ENCODE measurements around the gene CHRM1.

The CHRM1 gene

DNA sequence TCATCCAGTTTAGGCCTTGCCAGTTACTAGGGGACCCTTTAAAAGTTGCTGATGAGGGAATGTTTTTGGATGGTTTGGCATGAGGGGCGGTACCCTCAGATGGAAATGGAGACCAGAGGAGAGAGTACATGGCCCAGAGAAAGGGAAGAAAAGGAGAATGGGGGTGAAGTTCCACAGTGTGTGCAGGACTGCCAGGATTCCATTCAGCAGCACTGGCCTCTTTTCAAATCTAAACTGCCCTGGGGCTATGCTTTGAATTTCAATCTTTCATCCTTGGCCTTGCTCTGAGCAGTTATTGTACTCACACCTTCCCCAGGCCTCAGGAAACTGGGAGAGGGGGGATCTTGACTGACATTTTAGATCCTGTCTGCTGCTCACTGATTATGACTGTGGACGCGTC, 37.5 kb downstream of the CHRM1 start:
- TF ChIP-seq FOXM1 (IDR thresholded peaks at IDR 0.05; ENCODE audit: borderline replicate concordance, low read depth) (no peak), EGR1 (IDR thresholded peaks at IDR 0.05) (no peak), EP300 (IDR thresholded peaks at IDR 0.05; ENCODE audit: borderline replicate concordance) (no peak), TCF12 (IDR thresholded peaks at IDR 0.05; ENCODE audit: low read depth) (no peak)

- TF ChIP-seq CEBPB (IDR thresholded peaks at IDR 0.05) (no peak), NFIC (IDR thresholded peaks at IDR 0.05) (no peak), ZBTB7A (IDR thresholded peaks at IDR 0.05; ENCODE audit: low read depth) (no peak), TAF1 (IDR thresholded peaks at IDR 0.05; ENCODE audit: low read depth) (no peak), TEAD4 (IDR thresholded peaks at IDR 0.05) (no peak), TCF12 (IDR thresholded peaks at IDR 0.05; ENCODE audit: low read depth) (no peak), EP300 (IDR thresholded peaks at IDR 0.05; ENCODE audit: borderline replicate concordance) (no peak), FOXM1 (IDR thresholded peaks at IDR 0.05; ENCODE audit: borderline replicate concordance, low read depth) (no peak), RAD21 (IDR thresholded peaks at IDR 0.05; ENCODE audit: low read depth) (no peak), EGR1 (IDR thresholded peaks at IDR 0.05) (no peak), YY1 (IDR thresholded peaks at IDR 0.05; ENCODE audit: low read depth) (no peak)
- TF ChIP-seq, protein P1, sequence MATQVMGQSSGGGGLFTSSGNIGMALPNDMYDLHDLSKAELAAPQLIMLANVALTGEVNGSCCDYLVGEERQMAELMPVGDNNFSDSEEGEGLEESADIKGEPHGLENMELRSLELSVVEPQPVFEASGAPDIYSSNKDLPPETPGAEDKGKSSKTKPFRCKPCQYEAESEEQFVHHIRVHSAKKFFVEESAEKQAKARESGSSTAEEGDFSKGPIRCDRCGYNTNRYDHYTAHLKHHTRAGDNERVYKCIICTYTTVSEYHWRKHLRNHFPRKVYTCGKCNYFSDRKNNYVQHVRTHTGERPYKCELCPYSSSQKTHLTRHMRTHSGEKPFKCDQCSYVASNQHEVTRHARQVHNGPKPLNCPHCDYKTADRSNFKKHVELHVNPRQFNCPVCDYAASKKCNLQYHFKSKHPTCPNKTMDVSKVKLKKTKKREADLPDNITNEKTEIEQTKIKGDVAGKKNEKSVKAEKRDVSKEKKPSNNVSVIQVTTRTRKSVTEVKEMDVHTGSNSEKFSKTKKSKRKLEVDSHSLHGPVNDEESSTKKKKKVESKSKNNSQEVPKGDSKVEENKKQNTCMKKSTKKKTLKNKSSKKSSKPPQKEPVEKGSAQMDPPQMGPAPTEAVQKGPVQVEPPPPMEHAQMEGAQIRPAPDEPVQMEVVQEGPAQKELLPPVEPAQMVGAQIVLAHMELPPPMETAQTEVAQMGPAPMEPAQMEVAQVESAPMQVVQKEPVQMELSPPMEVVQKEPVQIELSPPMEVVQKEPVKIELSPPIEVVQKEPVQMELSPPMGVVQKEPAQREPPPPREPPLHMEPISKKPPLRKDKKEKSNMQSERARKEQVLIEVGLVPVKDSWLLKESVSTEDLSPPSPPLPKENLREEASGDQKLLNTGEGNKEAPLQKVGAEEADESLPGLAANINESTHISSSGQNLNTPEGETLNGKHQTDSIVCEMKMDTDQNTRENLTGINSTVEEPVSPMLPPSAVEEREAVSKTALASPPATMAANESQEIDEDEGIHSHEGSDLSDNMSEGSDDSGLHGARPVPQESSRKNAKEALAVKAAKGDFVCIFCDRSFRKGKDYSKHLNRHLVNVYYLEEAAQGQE (IDR thresholded peaks at IDR 0.05; ENCODE audit: low read depth) = no peak
- TF ChIP-seq, protein P2, sequence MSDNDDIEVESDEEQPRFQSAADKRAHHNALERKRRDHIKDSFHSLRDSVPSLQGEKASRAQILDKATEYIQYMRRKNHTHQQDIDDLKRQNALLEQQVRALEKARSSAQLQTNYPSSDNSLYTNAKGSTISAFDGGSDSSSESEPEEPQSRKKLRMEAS (IDR thresholded peaks at IDR 0.05) = no peak
These were observed 38.2 kb downstream of the CHRM1 start for GRCh38 chr11:62882788-62883501.

DNA sequence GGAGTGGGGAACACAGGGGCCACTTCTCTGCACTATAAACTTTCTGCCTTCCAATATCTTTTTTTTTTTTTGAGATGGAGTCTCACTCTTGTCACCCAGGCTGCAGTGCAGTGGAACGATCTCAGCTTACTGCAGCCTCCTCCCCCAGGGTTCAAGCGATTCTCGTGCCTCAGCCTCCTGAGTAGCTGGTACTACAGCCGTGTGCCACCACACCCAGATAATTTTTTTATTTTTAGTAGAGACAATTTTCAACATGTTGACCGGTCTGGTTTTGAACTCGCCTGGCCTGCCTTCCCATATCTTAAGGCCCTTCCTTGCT, 38.8 kb downstream of the CHRM1 start:
- TF ChIP-seq EP300 (IDR thresholded peaks at IDR 0.05; ENCODE audit: borderline replicate concordance) = no peak
- TF ChIP-seq TEAD4 (IDR thresholded peaks at IDR 0.05) = no peak
- TF ChIP-seq RAD21 (IDR thresholded peaks at IDR 0.05; ENCODE audit: low read depth) = no peak
- TF ChIP-seq TCF12 (IDR thresholded peaks at IDR 0.05; ENCODE audit: low read depth) = no peak
- no peak for TF ChIP-seq CREB1 (IDR thresholded peaks at IDR 0.05; ENCODE audit: low read depth)
- TF ChIP-seq, protein P1 (IDR thresholded peaks at IDR 0.05; ENCODE audit: low read depth) = no peak
- TF ChIP-seq CEBPB (IDR thresholded peaks at IDR 0.05) = no peak
- TF ChIP-seq YY1 (IDR thresholded peaks at IDR 0.05; ENCODE audit: low read depth) = no peak
- TF ChIP-seq ZBTB7A (IDR thresholded peaks at IDR 0.05; ENCODE audit: low read depth) = no peak

DNA sequence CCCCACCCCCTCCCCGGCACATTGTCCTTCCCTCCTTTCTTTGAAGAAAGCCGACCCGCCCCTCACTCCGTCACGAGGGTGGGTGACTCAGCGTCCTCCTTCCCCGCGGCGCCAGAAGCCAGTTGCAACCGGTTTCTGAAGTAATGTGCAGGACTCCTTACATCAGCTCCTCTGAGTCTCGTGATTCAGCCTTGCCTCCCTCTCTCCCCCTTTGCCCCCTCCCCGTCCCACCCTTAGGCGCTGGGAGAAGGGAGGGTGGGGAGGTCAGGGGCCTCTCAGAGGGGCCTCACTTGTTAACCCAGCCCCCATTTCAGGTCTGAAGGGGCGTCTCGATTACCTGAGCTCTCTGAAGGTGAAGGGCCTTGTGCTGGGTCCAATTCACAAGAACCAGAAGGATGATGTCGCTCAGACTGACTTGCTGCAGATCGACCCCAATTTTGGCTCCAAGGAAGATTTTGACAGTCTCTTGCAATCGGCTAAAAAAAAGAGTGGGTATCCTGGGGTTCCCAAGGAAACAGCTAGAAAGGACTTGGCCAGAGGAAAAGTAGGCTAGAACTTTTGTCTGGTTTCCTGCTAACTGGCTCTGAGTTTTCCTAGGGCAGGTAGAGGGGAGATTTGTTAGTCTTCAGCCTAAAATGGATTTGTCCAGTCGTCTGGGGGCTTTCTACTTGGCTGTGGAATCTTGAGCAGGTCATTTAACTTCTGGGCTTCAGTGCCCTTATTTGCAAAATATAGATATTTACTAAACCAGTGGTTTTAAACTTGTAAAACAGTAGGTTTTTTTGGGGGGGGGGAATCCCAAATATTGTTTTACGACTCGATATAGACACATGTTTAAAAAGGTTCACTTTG, 39.4 kb downstream of the CHRM1 start:
- TF ChIP-seq, protein P2 (IDR thresholded peaks at IDR 0.05) = peak; percentile 77
- TF ChIP-seq YY1 (IDR thresholded peaks at IDR 0.05; ENCODE audit: low read depth) (no peak), RAD21 (IDR thresholded peaks at IDR 0.05; ENCODE audit: low read depth) (no peak), TCF12 (IDR thresholded peaks at IDR 0.05; ENCODE audit: low read depth) (no peak; the same call in 1 of the 2 replicates), ZBTB7A (IDR thresholded peaks at IDR 0.05; ENCODE audit: low read depth) (0 out of 2 replicates have a peak, but pooled peaks have one; percentile 34), CEBPB (IDR thresholded peaks at IDR 0.05) (peak; percentile 86), NFIC (IDR thresholded peaks at IDR 0.05) (no peak), FOXM1 (IDR thresholded peaks at IDR 0.05; ENCODE audit: borderline replicate concordance, low read depth) (peak; percentile 68), CREB1 (IDR thresholded peaks at IDR 0.05; ENCODE audit: low read depth) (0 out of 2 replicates have a peak, but pooled peaks have one; percentile 26), TEAD4 (IDR thresholded peaks at IDR 0.05) (no peak), EP300 (IDR thresholded peaks at IDR 0.05; ENCODE audit: borderline replicate concordance) (peak; percentile 39; the same call in 1 of the 2 replicates)
- TF ChIP-seq, protein P3, sequence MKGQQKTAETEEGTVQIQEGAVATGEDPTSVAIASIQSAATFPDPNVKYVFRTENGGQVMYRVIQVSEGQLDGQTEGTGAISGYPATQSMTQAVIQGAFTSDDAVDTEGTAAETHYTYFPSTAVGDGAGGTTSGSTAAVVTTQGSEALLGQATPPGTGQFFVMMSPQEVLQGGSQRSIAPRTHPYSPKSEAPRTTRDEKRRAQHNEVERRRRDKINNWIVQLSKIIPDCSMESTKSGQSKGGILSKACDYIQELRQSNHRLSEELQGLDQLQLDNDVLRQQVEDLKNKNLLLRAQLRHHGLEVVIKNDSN (IDR thresholded peaks at IDR 0.05) = peak; percentile 84

DNA sequence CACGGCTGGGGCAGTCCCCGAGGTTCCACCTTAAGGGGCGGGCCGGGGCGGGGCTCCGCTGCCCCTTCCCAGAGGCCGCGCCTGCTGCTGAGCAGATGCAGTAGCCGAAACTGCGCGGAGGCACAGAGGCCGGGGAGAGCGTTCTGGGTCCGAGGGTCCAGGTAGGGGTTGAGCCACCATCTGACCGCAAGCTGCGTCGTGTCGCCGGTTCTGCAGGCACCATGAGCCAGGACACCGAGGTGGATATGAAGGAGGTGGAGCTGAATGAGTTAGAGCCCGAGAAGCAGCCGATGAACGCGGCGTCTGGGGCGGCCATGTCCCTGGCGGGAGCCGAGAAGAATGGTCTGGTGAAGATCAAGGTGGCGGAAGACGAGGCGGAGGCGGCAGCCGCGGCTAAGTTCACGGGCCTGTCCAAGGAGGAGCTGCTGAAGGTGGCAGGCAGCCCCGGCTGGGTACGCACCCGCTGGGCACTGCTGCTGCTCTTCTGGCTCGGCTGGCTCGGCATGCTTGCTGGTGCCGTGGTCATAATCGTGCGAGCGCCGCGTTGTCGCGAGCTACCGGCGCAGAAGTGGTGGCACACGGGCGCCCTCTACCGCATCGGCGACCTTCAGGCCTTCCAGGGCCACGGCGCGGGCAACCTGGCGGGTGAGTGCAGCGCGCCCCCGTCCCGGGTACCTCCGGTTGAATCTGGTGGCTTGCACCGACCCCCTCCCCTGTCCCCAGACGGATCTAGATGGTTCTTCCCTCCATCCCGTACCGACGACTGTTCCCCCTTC, 40.2 kb downstream of the CHRM1 start, which contains the start of gene SLC3A2:
Gene SLC3A2, plus strand, starts transcription at position 94 of the 776 bp plus-strand sequence. Its CDS starts 128 bp downstream, at position 222.
- no peak for TF ChIP-seq FOXM1 (IDR thresholded peaks at IDR 0.05; ENCODE audit: borderline replicate concordance, low read depth)
- peak; percentile 11; the same call in 1 of the 2 replicates for TF ChIP-seq CREB1 (IDR thresholded peaks at IDR 0.05; ENCODE audit: low read depth)
- TF ChIP-seq, protein P3 (IDR thresholded peaks at IDR 0.05) = no peak
- TF ChIP-seq CEBPB (IDR thresholded peaks at IDR 0.05) = no peak
- TF ChIP-seq TCF12 (IDR thresholded peaks at IDR 0.05; ENCODE audit: low read depth) = peak; percentile 30; the same call in 1 of the 2 replicates
- no peak; the same call in 1 of the 2 replicates for TF ChIP-seq NFIC (IDR thresholded peaks at IDR 0.05)
- TF ChIP-seq TEAD4 (IDR thresholded peaks at IDR 0.05) = peak; percentile 34
- TF ChIP-seq ZBTB7A (IDR thresholded peaks at IDR 0.05; ENCODE audit: low read depth) = peak; percentile 58; the same call in 1 of the 2 replicates
- TF ChIP-seq RAD21 (IDR thresholded peaks at IDR 0.05; ENCODE audit: low read depth) = peak; percentile 50; the same call in 1 of the 2 replicates
- TF ChIP-seq EP300 (IDR thresholded peaks at IDR 0.05; ENCODE audit: borderline replicate concordance) = 0 out of 2 replicates have a peak, but pooled peaks have one; percentile 19
- no peak for TF ChIP-seq EGR1 (IDR thresholded peaks at IDR 0.05)
- TF ChIP-seq TAF1 (IDR thresholded peaks at IDR 0.05; ENCODE audit: low read depth) = peak; percentile 94
- TF ChIP-seq, protein P2 (IDR thresholded peaks at IDR 0.05) = peak; percentile 64
- TF ChIP-seq YY1 (IDR thresholded peaks at IDR 0.05; ENCODE audit: low read depth) = no peak; the same call in none of the 2 replicates
- TF ChIP-seq, protein P1 (IDR thresholded peaks at IDR 0.05; ENCODE audit: low read depth) = no peak
